ENCODE data around the gene CYBC1.

DNA sequence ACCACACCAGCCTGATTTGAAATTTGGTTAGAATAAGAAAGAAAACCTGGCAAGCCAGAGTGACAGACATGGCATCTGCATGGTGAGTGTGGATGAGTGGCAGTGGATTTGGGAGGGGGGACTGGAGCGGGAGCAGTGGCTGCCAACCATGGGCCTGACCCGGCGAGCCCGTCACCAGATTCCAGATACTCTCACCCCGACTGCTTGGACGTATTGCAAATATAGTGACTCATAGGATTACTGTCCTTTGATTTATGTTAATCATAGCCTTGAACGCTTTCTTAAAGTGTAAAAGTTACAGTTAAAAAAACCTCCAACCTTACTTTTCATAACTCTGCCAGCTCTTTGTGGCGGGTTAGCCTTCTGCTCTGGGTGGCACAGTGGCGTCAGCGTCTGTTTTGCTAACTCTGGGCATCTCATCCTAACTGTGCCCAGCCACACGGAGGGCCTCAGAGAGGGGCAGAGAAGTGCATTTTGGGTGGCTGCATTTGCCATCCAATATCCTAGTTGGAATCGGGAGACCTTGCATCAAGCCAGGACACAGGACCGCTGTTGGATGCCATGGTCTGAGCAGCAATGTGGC lies 42.2 kb upstream of the CYBC1 start:
- TF ChIP-seq SUZ12 (IDR thresholded peaks at IDR 0.05; ENCODE audit: extremely low read depth, insufficient read depth, insufficient read length) (no peak), ZNF274 (IDR thresholded peaks at IDR 0.05; ENCODE audit: low read depth, low read length) (no peak)

Data from NT2/D1 (cell line).